Measurements from ENCODE around the gene C3orf22.

The C3orf22 gene

DNA sequence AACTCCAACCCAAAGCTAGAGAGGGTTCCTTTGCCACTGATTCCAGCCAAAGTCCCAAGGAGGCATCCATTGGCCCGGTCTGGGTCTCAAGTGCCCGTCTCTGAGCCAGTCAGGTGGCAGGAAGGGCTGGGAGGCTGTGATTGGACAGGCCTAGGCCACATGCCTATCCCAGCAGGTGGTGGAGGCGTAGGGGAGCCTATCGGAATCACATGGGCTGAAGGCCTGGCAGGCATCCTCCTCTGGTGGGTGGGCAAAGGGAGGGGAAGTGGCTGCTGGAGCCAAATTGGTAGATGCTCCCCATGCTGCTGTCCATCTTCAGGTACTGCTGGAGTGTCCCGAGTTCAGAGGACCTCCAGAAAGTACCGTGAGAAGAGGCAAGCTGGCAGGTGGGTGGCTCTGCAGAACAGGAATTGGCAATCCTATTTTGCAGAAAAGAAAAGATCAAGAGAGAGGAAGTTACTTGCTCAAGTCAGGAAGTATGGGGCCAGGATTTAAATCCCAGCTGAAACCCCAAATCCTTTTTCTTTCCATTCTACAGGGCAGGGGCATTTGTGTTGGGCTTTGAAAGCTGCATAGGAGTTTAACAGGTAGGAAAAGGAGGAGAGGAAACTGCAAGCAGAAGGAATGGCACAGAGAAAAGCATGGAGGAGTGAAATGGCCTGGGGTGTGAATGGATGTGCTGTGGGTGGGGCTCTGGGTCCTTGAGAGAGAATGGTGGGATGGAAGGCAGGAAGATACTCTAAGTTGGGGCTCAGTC, 31.1 kb downstream of the C3orf22 start:
- no peak for DNase-seq (ENCODE audit: low read depth in 2 of 2)

- no peak for DNase-seq (ENCODE audit: low read depth in 2 of 2)
Measured at GRCh38 chr3:126527006-126527405, 31.7 kb downstream of the C3orf22 start.

GRCh38 chr3:126526668-126527005, 32.1 kb downstream of the C3orf22 start:
- no peak for DNase-seq (ENCODE audit: low read depth in 2 of 2)

GRCh38 chr3:126525853-126526667, 32.7 kb downstream of the C3orf22 start:
- no peak for DNase-seq (ENCODE audit: low read depth in 2 of 2)

DNA sequence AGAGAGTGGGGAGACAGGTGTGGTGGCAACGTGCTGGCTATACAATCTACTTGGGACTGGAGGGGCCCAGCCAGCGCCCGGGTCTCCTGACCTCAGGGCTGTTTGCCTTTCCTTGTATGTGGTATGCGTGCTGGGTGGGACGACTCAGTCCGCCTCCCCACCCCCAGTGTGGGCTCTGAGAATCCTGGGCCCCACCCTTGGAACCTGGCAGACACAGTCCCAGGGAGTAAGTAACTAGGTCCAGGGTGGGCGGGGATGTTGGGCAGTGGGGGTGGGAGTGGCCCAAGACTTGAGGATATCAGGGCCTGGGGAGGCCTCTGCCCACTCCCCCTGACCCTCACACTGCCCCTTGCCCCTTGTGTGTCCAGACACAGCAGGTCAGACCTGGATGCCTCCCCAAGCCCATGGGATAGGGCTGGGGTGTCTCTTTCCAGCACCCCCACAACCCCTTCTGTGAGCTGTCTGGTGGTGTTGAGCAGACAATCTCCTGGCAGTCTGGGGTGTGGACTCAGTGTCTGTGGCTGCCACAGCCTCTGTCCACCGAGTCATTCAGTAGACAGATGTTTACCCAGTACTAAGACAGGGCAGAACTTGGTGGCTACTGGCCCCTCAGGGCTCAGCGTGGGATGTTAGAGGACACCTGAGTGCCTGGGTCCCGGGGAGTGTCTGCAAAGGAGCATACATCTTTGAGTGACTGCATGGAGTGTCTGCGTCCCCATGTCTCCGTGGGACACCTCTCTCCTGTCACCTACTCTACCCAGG, 33.5 kb downstream of the C3orf22 start:
- DNase-seq (ENCODE audit: low read depth in 2 of 2), result no peak

GRCh38 chr3:126524429-126524988, 34.2 kb downstream of the C3orf22 start:
- no peak for DNase-seq (ENCODE audit: low read depth in 2 of 2)

DNA sequence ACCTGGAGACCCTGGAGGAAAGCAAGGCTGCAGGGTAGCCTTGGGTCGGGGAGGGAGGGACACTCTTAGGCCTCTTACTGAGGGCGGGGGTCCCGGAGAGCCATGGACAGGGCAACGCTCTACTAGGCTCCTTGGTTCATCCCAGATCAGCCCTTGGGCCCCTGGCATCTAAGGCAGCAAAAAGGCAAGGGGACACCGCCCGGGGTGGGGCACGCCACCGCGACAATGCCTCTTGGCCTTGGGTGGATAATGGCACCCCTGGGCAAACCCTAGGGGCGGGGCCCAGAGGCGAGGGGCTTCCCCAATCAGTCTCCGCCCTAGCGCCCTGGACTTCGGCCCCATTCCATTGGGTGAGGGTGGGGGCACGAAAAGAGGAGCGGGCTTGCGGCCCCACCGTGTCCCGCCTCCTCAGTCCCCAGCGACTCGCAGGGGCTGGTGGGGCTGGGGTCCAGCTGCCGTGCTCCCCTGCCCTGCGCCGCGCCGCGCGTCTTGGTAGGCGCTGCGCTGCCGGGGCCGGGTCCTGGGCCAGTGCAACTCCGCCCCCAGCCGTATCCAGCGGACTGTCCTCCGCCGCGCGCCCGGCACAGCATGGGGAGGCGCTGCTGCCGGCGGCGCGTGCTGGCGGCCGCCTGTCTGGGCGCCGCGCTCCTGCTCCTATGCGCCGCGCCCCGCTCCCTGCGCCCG, 34.8 kb downstream of the C3orf22 start, which contains the start of gene CHST13:
CHST13 (plus strand) TSS at position 411 of the 684 bp plus-strand sequence; CDS start at position 589, 178 bp downstream.
- DNase-seq (ENCODE audit: low read depth in 2 of 2), result no peak

- peak; percentile 17 to 25 for DNase-seq (ENCODE audit: low read depth in 2 of 2)
Measured at GRCh38 chr3:126522363-126522788, 36.4 kb downstream of the C3orf22 start.

- DNase-seq (ENCODE audit: low read depth in 2 of 2), result no peak
Measured at GRCh38 chr3:126521122-126521891, 37.4 kb downstream of the C3orf22 start.

DNA sequence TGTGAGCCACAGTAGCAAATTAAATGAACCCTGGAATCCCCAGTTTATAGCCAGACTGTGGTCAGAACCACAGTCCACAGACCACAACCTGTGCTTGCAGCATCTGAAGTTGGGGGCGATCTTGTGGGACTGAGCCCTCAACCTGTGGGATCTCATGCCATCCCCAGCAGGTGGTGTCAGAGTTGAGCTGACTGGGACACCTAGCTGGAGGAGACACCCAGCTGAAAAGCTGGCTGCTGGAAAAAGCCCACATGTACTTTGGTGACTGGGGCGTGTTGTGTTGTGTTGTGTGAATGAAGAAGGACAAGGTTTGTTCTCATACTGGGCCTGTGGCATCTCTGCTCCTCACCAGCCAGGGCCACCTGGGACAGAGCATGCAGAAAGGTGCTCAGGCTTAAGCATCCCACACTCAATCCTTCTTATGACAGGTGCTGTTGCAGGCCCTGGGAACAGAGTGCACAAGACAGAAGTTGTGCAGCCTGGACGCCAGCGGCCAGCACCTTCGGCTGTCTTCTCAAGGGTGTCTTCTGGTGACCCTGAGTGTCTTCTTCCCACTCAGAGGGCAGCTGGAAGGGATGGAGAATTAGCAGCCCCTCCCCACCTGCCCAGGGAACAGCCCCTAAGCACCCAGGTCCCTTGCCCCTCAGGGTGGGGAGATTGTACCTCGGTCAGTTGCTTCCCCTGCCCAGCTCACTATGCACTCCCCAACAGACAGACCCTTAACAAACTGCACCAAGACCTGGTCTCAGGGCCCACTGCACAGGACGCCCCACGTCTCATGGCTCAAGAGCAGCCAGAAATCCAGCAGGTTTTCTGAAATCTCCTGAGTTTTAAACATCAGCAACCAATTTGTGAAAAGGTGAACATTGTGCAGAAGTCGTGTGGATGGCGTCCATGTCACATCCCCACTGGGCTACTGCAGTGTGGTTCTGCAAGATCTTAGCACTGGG, 39.0 kb downstream of the C3orf22 start:
- DNase-seq (ENCODE audit: low read depth in 2 of 2), result no peak

DNA sequence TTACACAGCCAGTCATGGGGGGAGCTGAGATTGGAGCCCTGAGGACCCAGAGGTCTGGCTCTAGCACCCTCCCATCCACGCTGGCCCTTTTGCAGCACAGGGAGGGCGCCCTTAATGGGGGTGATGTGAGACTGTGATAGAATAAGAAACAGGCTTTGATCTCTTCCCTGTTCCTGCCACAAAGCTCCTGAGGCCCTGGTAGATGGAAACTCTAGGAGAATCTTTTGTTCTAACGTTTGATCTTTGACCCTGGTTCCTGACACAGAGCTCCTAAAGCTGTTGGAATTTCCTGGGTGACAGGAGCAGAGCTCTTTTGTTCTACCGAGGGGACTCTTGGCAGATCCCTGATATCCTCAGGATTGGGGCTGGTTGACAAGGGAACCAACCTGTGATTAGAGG, 40.0 kb downstream of the C3orf22 start:
- no peak for DNase-seq (ENCODE audit: low read depth in 2 of 2)

DNA sequence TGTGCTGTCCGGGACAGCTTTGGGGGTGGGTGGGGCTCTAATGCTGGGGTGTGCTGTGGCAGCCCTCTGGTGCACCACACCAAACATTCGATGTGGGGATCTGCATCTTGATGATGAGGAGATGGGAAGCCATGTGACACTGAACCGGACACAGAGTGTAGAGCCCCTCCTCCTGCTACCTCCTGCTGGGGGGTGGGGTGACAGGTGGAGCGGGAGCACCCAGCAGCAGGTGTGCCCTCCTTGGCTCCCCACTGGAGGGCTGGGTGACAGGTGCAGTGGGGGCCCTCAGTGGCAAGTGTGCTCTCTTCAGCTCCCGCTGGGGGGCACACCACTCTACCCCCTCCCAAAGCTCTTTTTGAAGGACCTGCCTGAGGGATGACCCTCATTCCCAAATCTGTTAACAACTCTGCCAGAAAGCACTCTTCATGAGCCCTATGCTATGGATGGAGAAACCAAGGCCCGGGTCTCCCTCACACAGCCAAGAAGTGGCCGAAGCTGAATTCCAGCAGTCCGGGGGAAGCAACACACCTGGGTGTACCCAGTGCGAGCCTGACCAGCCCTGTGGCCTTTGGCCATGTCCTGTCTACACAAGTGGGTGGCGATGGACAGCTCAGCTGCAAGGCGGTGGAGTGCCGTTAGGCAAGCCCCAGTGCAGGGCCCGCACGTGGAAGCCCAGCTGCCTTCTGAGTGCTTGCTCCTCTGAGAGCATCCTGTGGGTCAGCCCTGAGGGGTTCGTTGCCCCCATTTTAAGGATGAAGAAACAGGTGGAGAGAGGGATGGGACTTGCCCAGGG, 40.5 kb downstream of the C3orf22 start:
- no peak for DNase-seq (ENCODE audit: low read depth in 2 of 2)

- no peak for DNase-seq (ENCODE audit: low read depth in 2 of 2)
Measured at GRCh38 chr3:126517291-126517951, 41.3 kb downstream of the C3orf22 start, which contains the start of gene UROC1. TSS of gene UROC1 (minus strand) at chr3:126517773. CDS start at chr3:126517719, 54 bp downstream.

- no peak for DNase-seq (ENCODE audit: low read depth in 2 of 2)
Measured at GRCh38 chr3:126516936-126517290, 41.8 kb downstream of the C3orf22 start.

- DNase-seq (ENCODE audit: low read depth in 2 of 2), result no peak
Measured at GRCh38 chr3:126516152-126516935, 42.4 kb downstream of the C3orf22 start.

- no peak for DNase-seq (ENCODE audit: low read depth in 2 of 2)
Measured at GRCh38 chr3:126515066-126515706, 43.5 kb downstream of the C3orf22 start.

GRCh38 chr3:126514161-126514560, 44.6 kb downstream of the C3orf22 start:
- no peak for DNase-seq (ENCODE audit: low read depth in 2 of 2)
